GM23338 (cell line): ENCODE data around the gene BPIFB2.

Source experiments
- CREB1 ChIP-seq: fragments of 250-450 bp; sonication (Bioruptor Pico); IDR thresholded peaks from 2 replicates; pipeline ENCODE4 v1.5.0; 2020; ENCODE audit warnings: low read depth, mild to moderate bottlenecking, moderate library complexity
- EZH2 ChIP-seq: fragments of 200-600 bp; sonication (generic); IDR thresholded peaks from one replicate; pipeline ENCODE4 v1.8.0; 2017; ENCODE audit warnings: antibody characterized with exemption, mild to moderate bottlenecking, low read depth; ENCODE audit not compliant: unreplicated experiment
- EZH2phosphoT487 ChIP-seq: fragments of 200-600 bp; sonication (generic); IDR thresholded peaks from one replicate; pipeline ENCODE4 v1.8.1; 2018; ENCODE audit warnings: antibody characterized with exemption; ENCODE audit not compliant: unreplicated experiment
- JUNB ChIP-seq: IDR thresholded peaks from one replicate; pipeline ENCODE4 v1.6.1; 2016; ENCODE audit warnings: antibody characterized with exemption; ENCODE audit not compliant: unreplicated experiment
- NANOG ChIP-seq: IDR thresholded peaks from 2 replicates; pipeline ENCODE4 v1.6.1; 2016; ENCODE audit warnings: antibody characterized with exemption, borderline replicate concordance
- POLR2AphosphoS5 ChIP-seq: IDR thresholded peaks from 2 replicates; pipeline ENCODE4 v1.6.1; 2016; ENCODE audit warnings: antibody characterized with exemption, low read depth
- STAT1 ChIP-seq: IDR thresholded peaks from one replicate; pipeline ENCODE4 v1.6.1; 2016; ENCODE audit warnings: antibody characterized with exemption; ENCODE audit not compliant: unreplicated experiment
- TF ChIP-seq, protein P1 (sequence below), 2 experiments: fragments of 200-600 bp in 1 of 2; sonication (generic) in 1 of 2; conservative IDR thresholded peaks; 2 replicates each; pipeline versions ENCODE4 v1.5.1 to v1.6.1; 2016 to 2017; ENCODE audit warnings: antibody characterized with exemption in 2 of 2, low read depth in 2 of 2, mild to moderate bottlenecking in 2 of 2, moderate library complexity in 1 of 2
- TF ChIP-seq, protein P2 (sequence below): IDR thresholded peaks from 2 replicates; pipeline ENCODE4 v1.6.1; 2016; ENCODE audit warnings: antibody characterized with exemption
- TF ChIP-seq, protein P3 (sequence below): IDR thresholded peaks from one replicate; pipeline ENCODE4 v1.6.1; 2018; ENCODE audit warnings: antibody characterized with exemption; ENCODE audit not compliant: unreplicated experiment
- TF ChIP-seq, protein P4 (sequence below): fragments of 250-450 bp; sonication (Bioruptor Pico); IDR thresholded peaks from 2 replicates; pipeline ENCODE4 v1.5.0; 2020; ENCODE audit warnings: mild to moderate bottlenecking, moderate library complexity

DNA sequence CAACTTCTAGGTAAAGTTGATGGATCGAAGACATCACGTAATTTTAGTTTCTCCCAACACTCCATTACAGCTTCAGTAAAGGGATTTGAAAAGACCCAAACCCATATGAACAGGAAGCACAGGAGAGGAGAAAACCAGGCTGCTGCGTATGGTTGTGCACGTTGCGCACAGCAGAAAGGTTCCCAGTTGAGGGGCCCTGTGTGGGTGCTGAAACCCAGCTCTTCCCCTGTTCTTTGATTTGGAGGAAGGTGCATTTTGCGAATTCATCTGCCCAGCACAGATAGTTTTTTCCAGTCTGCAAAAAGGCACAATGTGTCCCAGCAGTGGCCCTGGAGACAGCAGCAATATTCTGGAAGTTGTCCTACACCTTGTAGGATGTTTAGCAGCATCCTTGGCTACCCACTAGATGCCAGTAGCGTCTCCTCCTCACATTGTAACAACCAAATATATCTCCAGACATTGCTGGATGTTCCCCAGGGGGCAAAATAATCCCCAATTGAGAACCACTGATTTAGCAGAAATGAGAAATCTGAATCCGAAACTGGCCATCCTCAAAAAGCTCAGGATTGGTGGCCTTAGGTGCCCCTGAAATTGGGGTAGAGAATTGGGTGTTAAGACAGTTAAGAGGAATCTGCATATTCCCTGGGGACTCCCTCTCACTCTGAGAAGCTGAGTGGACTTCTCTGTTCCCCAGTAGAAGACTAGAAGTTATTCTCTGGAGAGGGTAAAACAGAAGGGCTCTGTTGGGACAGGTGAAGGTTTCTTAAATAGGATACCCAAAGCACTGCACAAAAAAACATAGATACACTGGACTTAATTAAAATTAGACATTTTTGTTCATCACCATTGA lies 15.5 kb upstream of the BPIFB2 start:
- TF ChIP-seq, protein P1, sequence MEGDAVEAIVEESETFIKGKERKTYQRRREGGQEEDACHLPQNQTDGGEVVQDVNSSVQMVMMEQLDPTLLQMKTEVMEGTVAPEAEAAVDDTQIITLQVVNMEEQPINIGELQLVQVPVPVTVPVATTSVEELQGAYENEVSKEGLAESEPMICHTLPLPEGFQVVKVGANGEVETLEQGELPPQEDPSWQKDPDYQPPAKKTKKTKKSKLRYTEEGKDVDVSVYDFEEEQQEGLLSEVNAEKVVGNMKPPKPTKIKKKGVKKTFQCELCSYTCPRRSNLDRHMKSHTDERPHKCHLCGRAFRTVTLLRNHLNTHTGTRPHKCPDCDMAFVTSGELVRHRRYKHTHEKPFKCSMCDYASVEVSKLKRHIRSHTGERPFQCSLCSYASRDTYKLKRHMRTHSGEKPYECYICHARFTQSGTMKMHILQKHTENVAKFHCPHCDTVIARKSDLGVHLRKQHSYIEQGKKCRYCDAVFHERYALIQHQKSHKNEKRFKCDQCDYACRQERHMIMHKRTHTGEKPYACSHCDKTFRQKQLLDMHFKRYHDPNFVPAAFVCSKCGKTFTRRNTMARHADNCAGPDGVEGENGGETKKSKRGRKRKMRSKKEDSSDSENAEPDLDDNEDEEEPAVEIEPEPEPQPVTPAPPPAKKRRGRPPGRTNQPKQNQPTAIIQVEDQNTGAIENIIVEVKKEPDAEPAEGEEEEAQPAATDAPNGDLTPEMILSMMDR (conservative IDR thresholded peaks at IDR 0.05; ENCODE audit: low read depth in 2 of 2), result peak in 1 of 2 experiments; percentile 12; a peak in 1 of 4 replicates
- TF ChIP-seq EZH2phosphoT487, result no peak
- no peak for TF ChIP-seq JUNB
- no peak for TF ChIP-seq NANOG
- TF ChIP-seq, protein P2, sequence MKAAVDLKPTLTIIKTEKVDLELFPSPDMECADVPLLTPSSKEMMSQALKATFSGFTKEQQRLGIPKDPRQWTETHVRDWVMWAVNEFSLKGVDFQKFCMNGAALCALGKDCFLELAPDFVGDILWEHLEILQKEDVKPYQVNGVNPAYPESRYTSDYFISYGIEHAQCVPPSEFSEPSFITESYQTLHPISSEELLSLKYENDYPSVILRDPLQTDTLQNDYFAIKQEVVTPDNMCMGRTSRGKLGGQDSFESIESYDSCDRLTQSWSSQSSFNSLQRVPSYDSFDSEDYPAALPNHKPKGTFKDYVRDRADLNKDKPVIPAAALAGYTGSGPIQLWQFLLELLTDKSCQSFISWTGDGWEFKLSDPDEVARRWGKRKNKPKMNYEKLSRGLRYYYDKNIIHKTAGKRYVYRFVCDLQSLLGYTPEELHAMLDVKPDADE, result no peak
- TF ChIP-seq POLR2AphosphoS5, result no peak
- TF ChIP-seq, protein P3, sequence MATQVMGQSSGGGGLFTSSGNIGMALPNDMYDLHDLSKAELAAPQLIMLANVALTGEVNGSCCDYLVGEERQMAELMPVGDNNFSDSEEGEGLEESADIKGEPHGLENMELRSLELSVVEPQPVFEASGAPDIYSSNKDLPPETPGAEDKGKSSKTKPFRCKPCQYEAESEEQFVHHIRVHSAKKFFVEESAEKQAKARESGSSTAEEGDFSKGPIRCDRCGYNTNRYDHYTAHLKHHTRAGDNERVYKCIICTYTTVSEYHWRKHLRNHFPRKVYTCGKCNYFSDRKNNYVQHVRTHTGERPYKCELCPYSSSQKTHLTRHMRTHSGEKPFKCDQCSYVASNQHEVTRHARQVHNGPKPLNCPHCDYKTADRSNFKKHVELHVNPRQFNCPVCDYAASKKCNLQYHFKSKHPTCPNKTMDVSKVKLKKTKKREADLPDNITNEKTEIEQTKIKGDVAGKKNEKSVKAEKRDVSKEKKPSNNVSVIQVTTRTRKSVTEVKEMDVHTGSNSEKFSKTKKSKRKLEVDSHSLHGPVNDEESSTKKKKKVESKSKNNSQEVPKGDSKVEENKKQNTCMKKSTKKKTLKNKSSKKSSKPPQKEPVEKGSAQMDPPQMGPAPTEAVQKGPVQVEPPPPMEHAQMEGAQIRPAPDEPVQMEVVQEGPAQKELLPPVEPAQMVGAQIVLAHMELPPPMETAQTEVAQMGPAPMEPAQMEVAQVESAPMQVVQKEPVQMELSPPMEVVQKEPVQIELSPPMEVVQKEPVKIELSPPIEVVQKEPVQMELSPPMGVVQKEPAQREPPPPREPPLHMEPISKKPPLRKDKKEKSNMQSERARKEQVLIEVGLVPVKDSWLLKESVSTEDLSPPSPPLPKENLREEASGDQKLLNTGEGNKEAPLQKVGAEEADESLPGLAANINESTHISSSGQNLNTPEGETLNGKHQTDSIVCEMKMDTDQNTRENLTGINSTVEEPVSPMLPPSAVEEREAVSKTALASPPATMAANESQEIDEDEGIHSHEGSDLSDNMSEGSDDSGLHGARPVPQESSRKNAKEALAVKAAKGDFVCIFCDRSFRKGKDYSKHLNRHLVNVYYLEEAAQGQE, result no peak
- TF ChIP-seq EZH2, result no peak
- no peak for TF ChIP-seq CREB1
- TF ChIP-seq STAT1, result no peak
- TF ChIP-seq, protein P4, sequence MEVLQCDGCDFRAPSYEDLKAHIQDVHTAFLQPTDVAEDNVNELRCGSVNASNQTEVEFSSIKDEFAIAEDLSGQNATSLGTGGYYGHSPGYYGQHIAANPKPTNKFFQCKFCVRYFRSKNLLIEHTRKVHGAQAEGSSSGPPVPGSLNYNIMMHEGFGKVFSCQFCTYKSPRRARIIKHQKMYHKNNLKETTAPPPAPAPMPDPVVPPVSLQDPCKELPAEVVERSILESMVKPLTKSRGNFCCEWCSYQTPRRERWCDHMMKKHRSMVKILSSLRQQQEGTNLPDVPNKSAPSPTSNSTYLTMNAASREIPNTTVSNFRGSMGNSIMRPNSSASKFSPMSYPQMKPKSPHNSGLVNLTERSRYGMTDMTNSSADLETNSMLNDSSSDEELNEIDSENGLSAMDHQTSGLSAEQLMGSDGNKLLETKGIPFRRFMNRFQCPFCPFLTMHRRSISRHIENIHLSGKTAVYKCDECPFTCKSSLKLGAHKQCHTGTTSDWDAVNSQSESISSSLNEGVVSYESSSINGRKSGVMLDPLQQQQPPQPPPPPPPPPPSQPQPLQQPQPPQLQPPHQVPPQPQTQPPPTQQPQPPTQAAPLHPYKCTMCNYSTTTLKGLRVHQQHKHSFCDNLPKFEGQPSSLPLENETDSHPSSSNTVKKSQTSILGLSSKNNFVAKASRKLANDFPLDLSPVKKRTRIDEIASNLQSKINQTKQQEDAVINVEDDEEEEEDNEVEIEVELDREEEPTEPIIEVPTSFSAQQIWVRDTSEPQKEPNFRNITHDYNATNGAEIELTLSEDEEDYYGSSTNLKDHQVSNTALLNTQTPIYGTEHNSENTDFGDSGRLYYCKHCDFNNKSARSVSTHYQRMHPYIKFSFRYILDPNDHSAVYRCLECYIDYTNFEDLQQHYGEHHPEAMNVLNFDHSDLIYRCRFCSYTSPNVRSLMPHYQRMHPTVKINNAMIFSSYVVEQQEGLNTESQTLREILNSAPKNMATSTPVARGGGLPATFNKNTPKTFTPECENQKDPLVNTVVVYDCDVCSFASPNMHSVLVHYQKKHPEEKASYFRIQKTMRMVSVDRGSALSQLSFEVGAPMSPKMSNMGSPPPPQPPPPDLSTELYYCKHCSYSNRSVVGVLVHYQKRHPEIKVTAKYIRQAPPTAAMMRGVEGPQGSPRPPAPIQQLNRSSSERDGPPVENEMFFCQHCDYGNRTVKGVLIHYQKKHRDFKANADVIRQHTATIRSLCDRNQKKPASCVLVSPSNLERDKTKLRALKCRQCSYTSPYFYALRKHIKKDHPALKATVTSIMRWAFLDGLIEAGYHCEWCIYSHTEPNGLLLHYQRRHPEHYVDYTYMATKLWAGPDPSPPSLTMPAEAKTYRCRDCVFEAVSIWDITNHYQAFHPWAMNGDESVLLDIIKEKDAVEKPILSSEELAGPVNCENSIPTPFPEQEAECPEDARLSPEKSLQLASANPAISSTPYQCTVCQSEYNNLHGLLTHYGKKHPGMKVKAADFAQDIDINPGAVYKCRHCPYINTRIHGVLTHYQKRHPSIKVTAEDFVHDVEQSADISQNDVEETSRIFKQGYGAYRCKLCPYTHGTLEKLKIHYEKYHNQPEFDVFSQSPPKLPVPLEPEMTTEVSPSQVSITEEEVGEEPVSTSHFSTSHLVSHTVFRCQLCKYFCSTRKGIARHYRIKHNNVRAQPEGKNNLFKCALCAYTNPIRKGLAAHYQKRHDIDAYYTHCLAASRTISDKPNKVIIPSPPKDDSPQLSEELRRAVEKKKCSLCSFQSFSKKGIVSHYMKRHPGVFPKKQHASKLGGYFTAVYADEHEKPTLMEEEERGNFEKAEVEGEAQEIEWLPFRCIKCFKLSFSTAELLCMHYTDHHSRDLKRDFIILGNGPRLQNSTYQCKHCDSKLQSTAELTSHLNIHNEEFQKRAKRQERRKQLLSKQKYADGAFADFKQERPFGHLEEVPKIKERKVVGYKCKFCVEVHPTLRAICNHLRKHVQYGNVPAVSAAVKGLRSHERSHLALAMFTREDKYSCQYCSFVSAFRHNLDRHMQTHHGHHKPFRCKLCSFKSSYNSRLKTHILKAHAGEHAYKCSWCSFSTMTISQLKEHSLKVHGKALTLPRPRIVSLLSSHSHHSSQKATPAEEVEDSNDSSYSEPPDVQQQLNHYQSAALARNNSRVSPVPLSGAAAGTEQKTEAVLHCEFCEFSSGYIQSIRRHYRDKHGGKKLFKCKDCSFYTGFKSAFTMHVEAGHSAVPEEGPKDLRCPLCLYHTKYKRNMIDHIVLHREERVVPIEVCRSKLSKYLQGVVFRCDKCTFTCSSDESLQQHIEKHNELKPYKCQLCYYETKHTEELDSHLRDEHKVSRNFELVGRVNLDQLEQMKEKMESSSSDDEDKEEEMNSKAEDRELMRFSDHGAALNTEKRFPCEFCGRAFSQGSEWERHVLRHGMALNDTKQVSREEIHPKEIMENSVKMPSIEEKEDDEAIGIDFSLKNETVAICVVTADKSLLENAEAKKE (CRISPR knock-in tag), result no peak
